Vagina (tissue), 2 donors: ENCODE data around the gene GALNT15.

Experiments used
- CTCF ChIP-seq, 3 experiments: fragments of 450-650 bp in 2 of 3; fragments of 200-600 bp in 1 of 3; sonication (generic) in 1 of 3; IDR thresholded peaks; one replicate each; pipeline ENCODE4 v1.5.1; 2017 to 2019; ENCODE audit warnings: antibody characterized with exemption in 3 of 3, mild to moderate bottlenecking in 2 of 3, moderate library complexity in 2 of 3
- POLR2A ChIP-seq, 2 donors: fragments of 450-650 bp; IDR thresholded peaks; one replicate each; pipeline ENCODE4 v1.6.1; 2017; ENCODE audit warnings: antibody characterized with exemption in 2 of 2, mild to moderate bottlenecking in 2 of 2, moderate library complexity in 2 of 2
- POLR2AphosphoS5 ChIP-seq, 2 donors: sonication (generic); formaldehyde crosslinking; IDR thresholded peaks; one replicate each; pipeline ENCODE4 v1.9.0; 2017; ENCODE audit warnings: antibody characterized with exemption in 2 of 2, mild to moderate bottlenecking in 2 of 2, low read depth in 1 of 2; ENCODE audit not compliant: insufficient read depth in 1 of 2

- TF ChIP-seq CTCF (IDR thresholded peaks at IDR 0.05) (no peak), POLR2AphosphoS5 (IDR thresholded peaks at IDR 0.05; ENCODE audit: insufficient read depth in 1 of 2, low read depth in 1 of 2) (no peak), POLR2A (IDR thresholded peaks at IDR 0.05) (no peak)
These were observed 77.9 kb downstream of the GALNT15 start for GRCh38 chr3:16252243-16252978.
